ENCODE data around the gene P2RX5. TPM values are rescaled to one million over a fixed set of nuclear protein-coding genes. Genes with fewer than 3 reads are reported as not detected.

The P2RX5 gene
- total and polyA plus RNA-seq, 2 donors (not counting 3 experiments of a cell fraction or from before 2014, with no cell fraction given): 0.19 to 0.22 TPM

DNA sequence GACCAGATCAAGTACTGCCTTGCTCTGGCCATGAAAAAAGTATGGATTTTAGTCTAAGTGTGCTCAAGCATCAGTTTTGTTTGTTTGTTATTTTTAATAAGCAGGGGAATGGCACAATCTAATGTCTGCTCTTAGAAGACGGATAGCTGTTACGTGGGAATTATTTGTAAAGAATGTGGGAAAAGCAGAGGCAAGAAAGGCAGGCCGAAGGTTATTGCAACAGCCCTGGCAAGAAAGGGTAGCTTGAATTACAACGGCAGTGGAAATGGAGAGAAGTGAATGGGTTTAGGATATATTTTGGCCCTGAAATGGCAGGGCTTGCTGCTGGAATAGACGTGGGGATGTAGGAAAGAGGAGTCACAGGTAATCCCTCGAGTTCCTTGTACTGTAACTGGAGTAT, 26.8 kb upstream of the P2RX5 start:
- dilution Hi-C loops (cut with MboI; ENCODE audit: extremely low pct_ligation_motif_present, low sequenced_read_pairs): no loop called here
- Histone ChIP-seq H3K36me3 (ENCODE audit: control insufficient read depth in 2 of 2, extremely low read depth in 1 of 2, insufficient read depth in 2 of 2, low read length in 2 of 2) (peaks cover 3 to 4% of the 10 kb centered on the region in 2 experiments), H3K4me3 (replicated peaks in 1 of 3; ENCODE audit: insufficient read depth in 1 of 3, low read depth in 1 of 3, low read length in 3 of 3) (peak overlapping the region; percentile 62 to 91 (median 89)), H3K27ac (ENCODE audit: insufficient read depth, low read depth, low read length) (no peak overlapping the region), H3K79me2 (ENCODE audit: control insufficient read depth, insufficient read depth, low read length) (peaks cover 45% of the 10 kb centered on the region), H3K9ac (replicated peaks; ENCODE audit: extremely low read depth, insufficient read depth, low read length) (peak overlapping the region; percentile 82), H4K20me1 (replicated peaks; ENCODE audit: control insufficient read depth, extremely low read depth, insufficient read depth, low read length) (no peaks in the 10 kb centered on the region), H2AFZ (ENCODE audit: low read depth, low read length) (peak overlapping the region; percentile 86), H3K27me3 (ENCODE audit: control insufficient read depth in 2 of 2, insufficient read depth in 2 of 2, low read length in 2 of 2) (no peaks in the 10 kb centered on the region), H3K4me1 (ENCODE audit: control insufficient read depth, extremely low read depth, insufficient read depth, low read length) (peaks cover 28% of the 10 kb centered on the region), H3K4me2 (ENCODE audit: insufficient read depth, low read length) (peak overlapping the region; percentile 85), H3K9me3 (replicated peaks; ENCODE audit: control insufficient read depth, insufficient read depth, low read length) (no peaks in the 10 kb centered on the region), H3K9me1 (replicated peaks; ENCODE audit: control insufficient read depth, extremely low read depth, insufficient read depth, low read length) (no peaks in the 10 kb centered on the region)
- TF ChIP-seq FOS (IDR thresholded peaks at IDR 0.05; ENCODE audit: borderline replicate concordance, insufficient read depth, low read length) (no peak), POLR2A (IDR thresholded peaks at IDR 0.05; ENCODE audit: low read depth, low read length) (no peak), JUN (IDR thresholded peaks at IDR 0.05; ENCODE audit: borderline replicate concordance, insufficient read depth, insufficient read length, low read depth) (no peak), GATA2 (IDR thresholded peaks at IDR 0.05; ENCODE audit: insufficient read depth, insufficient read length, low read depth, low read length) (no peak), MYC (IDR thresholded peaks at IDR 0.05; ENCODE audit: low read depth, low read length) (no peak), EZH2 (IDR thresholded peaks at IDR 0.05; ENCODE audit: borderline replicate concordance, low read depth, low read length, severe bottlenecking) (no peak), POLR2AphosphoS5 (IDR thresholded peaks at IDR 0.05; ENCODE audit: insufficient read depth, low read depth, low read length) (no peak)
- TF ChIP-seq, protein P1, sequence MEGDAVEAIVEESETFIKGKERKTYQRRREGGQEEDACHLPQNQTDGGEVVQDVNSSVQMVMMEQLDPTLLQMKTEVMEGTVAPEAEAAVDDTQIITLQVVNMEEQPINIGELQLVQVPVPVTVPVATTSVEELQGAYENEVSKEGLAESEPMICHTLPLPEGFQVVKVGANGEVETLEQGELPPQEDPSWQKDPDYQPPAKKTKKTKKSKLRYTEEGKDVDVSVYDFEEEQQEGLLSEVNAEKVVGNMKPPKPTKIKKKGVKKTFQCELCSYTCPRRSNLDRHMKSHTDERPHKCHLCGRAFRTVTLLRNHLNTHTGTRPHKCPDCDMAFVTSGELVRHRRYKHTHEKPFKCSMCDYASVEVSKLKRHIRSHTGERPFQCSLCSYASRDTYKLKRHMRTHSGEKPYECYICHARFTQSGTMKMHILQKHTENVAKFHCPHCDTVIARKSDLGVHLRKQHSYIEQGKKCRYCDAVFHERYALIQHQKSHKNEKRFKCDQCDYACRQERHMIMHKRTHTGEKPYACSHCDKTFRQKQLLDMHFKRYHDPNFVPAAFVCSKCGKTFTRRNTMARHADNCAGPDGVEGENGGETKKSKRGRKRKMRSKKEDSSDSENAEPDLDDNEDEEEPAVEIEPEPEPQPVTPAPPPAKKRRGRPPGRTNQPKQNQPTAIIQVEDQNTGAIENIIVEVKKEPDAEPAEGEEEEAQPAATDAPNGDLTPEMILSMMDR (IDR thresholded peaks at IDR 0.05; ENCODE audit: extremely low read depth in 1 of 2, insufficient read depth in 1 of 2, low read depth in 1 of 2, low read length in 2 of 2): no peak
- TF ChIP-seq, protein P2, sequence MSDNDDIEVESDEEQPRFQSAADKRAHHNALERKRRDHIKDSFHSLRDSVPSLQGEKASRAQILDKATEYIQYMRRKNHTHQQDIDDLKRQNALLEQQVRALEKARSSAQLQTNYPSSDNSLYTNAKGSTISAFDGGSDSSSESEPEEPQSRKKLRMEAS (IDR thresholded peaks at IDR 0.05; ENCODE audit: insufficient read depth, insufficient read length): no peak
- ChIA-PET CTCF (interaction anchor here (0.9 to 2.3 kb wide), 11 partner anchors 10 to 895 kb away, joined by 3 to 24 read pairs (median 4); partner anchors contain the start of gene P2RX5), POLR2A (interaction anchor here (1.3 kb wide), 1 partner anchor 55 kb away, joined by 10 read pairs; no protein-coding TSS in a partner anchor)
- DNase-seq (ENCODE audit: low read depth, low spot score): no peak
- BruUV-seq (replicated peaks): no TSS peak
- intact Hi-C loops (cut with micrococcal nuclease): loop anchor here (2.0 to 5.0 kb wide), 2 partner anchors 40 to 55 kb away; partner anchors contain the start of genes EMC6 and TAX1BP3
- no peak for FAIRE-seq

All from endothelial cell of umbilical vein (primary cell).